Progenitor cell of endocrine pancreas (in vitro differentiated cells): Measurements from ENCODE around the gene MRAS. TPM values are rescaled to one million over a fixed set of nuclear protein-coding genes. Genes with fewer than 3 reads are reported as not detected.

ENCODE experiments used
- DNase-seq: peaks from one replicate; pipeline ENCODE4 v3.0.0; 2021; ENCODE audit warnings: low spot score; ENCODE audit not compliant: unreplicated experiment
- H3K27ac Mint-ChIP-seq: 2 replicates; pipeline ENCODE4 v1.8.0; 2021; ENCODE audit warnings: mild to moderate bottlenecking, moderate library complexity, mixed read lengths
- H3K27me3 Mint-ChIP-seq: 2 replicates; pipeline ENCODE4 v1.8.0; 2021; ENCODE audit warnings: mixed read lengths
- H3K36me3 Mint-ChIP-seq: 2 replicates; pipeline ENCODE4 v1.8.0; 2022; ENCODE audit warnings: mixed read lengths; ENCODE audit not compliant: insufficient read depth
- H3K4me1 Mint-ChIP-seq: 2 replicates; pipeline ENCODE4 v1.8.0; 2021; ENCODE audit warnings: low read depth, mixed read lengths
- H3K4me3 Mint-ChIP-seq: 2 replicates; pipeline ENCODE4 v1.8.0; 2021; ENCODE audit warnings: low read depth, mild to moderate bottlenecking, moderate library complexity, mixed read lengths
- H3K9me3 Mint-ChIP-seq: 2 replicates; pipeline ENCODE4 v1.8.0; 2021; ENCODE audit warnings: low read depth, mixed read lengths
- CTCF ChIP-seq: fragments of 200-600 bp; sonication (generic); IDR thresholded peaks from one replicate; pipeline ENCODE4 v1.5.0; 2021; ENCODE audit warnings: antibody characterized with exemption, mild to moderate bottlenecking; ENCODE audit not compliant: unreplicated experiment
- total RNA-seq: library from RNA; stranded (reverse); gene quantifications from 2 replicates; pipeline ENCODE4 v1.2.1, GENCODE V29; 2021

The MRAS gene
- total RNA-seq, 1 donor from 2014 or later = 27.7 TPM

GRCh38 chr3:138440121-138440521 lies 91.7 kb downstream of the MRAS start:
- no peak for DNase-seq
- peaks cover 53% of the 10 kb centered on the region for H3K27me3 Mint-ChIP-seq
- H3K36me3 Mint-ChIP-seq = no peaks in the 10 kb centered on the region
- H3K4me1 Mint-ChIP-seq = peaks cover 12% of the 10 kb centered on the region
- no peak overlapping the region for H3K27ac Mint-ChIP-seq
- no peak overlapping the region for H3K4me3 Mint-ChIP-seq
- TF ChIP-seq CTCF = no peak
- H3K9me3 Mint-ChIP-seq = no peaks in the 10 kb centered on the region

DNA sequence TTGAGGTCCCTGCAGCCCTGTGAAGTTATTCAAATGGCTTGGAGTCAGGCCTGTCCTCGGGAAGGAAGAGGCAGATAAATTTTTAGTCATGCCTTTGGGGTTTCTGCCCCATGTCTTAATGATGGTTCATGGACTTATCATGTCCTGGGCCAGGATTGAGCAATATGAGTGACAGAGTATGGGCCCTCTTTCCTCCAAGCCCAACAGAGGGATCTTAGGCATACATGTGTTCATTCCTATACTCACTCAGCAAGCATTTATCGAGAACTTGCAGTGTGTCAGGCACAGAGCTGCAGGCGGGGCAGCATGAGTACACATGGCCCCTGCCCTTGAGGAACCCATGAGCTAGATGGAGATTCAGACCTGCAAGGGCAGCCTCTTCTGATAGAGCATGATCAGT lies 92.2 kb downstream of the MRAS start:
- peaks cover 50% of the 10 kb centered on the region for H3K27me3 Mint-ChIP-seq
- no peak overlapping the region for H3K4me3 Mint-ChIP-seq
- H3K9me3 Mint-ChIP-seq = no peaks in the 10 kb centered on the region
- TF ChIP-seq CTCF = no peak
- peaks cover 12% of the 10 kb centered on the region for H3K4me1 Mint-ChIP-seq
- no peak for DNase-seq
- no peaks in the 10 kb centered on the region for H3K36me3 Mint-ChIP-seq
- no peak overlapping the region for H3K27ac Mint-ChIP-seq

DNA sequence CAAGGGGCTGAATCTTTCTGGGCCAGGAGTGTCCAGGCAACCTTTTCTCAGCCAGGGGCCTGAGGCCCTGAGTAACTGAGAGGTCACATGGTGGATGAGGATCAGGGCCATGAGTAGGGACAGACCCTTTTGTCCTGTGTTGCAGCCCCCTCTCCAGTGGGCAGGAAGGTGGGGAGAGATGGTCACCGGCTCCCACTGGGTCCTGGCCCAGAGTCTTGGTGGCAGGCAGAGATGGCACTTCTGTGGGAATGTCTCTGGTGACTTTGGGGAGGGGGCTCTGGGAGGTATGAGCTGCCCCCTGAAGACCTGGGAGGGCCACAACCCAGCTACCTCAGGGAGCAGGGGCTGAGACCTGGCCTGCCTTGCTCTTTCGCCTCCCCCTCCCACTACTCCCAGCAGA lies 92.9 kb downstream of the MRAS start:
- Mint-ChIP-seq H3K27ac (no peak overlapping the region), H3K27me3 (peaks cover 43% of the 10 kb centered on the region), H3K36me3 (no peaks in the 10 kb centered on the region), H3K4me3 (no peak overlapping the region), H3K9me3 (no peaks in the 10 kb centered on the region), H3K4me1 (peaks cover 12% of the 10 kb centered on the region)
- TF ChIP-seq CTCF = no peak
- DNase-seq = no peak

DNA sequence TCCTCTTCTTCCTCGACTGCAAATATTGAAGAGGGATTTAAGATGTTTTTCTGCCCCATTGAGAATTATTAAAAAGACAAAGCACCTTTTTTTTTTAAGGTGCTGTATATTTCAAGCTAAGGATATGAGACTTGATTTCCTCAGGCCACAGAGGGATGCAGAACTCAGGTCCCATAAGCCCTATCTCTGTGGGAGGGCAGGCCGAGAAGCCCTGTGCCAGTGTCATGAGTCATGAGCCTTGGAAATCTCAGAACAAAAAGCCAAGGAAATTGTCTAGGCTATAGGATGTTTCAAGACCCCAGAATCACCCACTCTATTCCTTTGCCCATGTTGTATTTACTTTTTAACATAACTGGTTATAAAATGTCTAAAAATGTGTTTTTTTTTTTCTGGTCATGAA lies 93.4 kb downstream of the MRAS start:
- no peak for DNase-seq
- H3K4me1 Mint-ChIP-seq = peaks cover 12% of the 10 kb centered on the region

GRCh38 chr3:138442433-138442832 lies 94.1 kb downstream of the MRAS start:
- H3K9me3 Mint-ChIP-seq = no peaks in the 10 kb centered on the region
- no peaks in the 10 kb centered on the region for H3K36me3 Mint-ChIP-seq
- TF ChIP-seq CTCF = no peak
- no peak for DNase-seq
- H3K27me3 Mint-ChIP-seq = peaks cover 32% of the 10 kb centered on the region
- H3K4me1 Mint-ChIP-seq = peaks cover 12% of the 10 kb centered on the region
- H3K4me3 Mint-ChIP-seq = no peak overlapping the region
- no peak overlapping the region for H3K27ac Mint-ChIP-seq

More for the DNA sequence above, 93.4 kb downstream of the MRAS start:
- no peak overlapping the region for H3K27ac Mint-ChIP-seq
- no peak for TF ChIP-seq CTCF
- no peak overlapping the region for H3K4me3 Mint-ChIP-seq
- H3K36me3 Mint-ChIP-seq = no peaks in the 10 kb centered on the region
- H3K27me3 Mint-ChIP-seq = peaks cover 39% of the 10 kb centered on the region
- no peaks in the 10 kb centered on the region for H3K9me3 Mint-ChIP-seq
